Kidney epithelial cell (primary cell): Measurements from ENCODE around the gene SLC35E3. TPM values are rescaled to one million over a fixed set of nuclear protein-coding genes. Genes with fewer than 3 reads are reported as not detected.

ENCODE experiments used
- DNase-seq: peaks from one replicate; pipeline ENCODE4 v3.0.0-alpha.2; 2010; ENCODE audit warnings: low read depth
- H3K27me3 ChIP-seq: 2 replicates; pipeline ENCODE4 v1.6.0; 2011; ENCODE audit warnings: low read length; ENCODE audit not compliant: control insufficient read depth, insufficient read depth
- H3K36me3 ChIP-seq: 2 replicates; pipeline ENCODE4 v1.5.1; 2011; ENCODE audit warnings: low read length; ENCODE audit not compliant: control insufficient read depth, insufficient read depth
- H3K4me3 ChIP-seq: 2 replicates; pipeline ENCODE4 v1.5.1; 2011; ENCODE audit warnings: low read depth, mild to moderate bottlenecking, control low read depth, low read length
- total RNA-seq: library from RNA; depleted of rRNA; stranded (reverse); fragments of >200 nt; gene quantifications from 2 replicates; pipeline ENCODE4 v1.2.3, GENCODE V29; 2015
- TF ChIP-seq, protein P1 (sequence below): IDR thresholded peaks from 2 replicates; pipeline ENCODE4 v1.5.1; 2011; ENCODE audit warnings: mild to moderate bottlenecking, moderate library complexity, low read length, control low read depth, inconsistent platforms; ENCODE audit not compliant: insufficient read depth, poor library complexity, severe bottlenecking

SLC35E3 gene
- 4.3 and 11.4 TPM in 2 replicates for total RNA-seq

DNA sequence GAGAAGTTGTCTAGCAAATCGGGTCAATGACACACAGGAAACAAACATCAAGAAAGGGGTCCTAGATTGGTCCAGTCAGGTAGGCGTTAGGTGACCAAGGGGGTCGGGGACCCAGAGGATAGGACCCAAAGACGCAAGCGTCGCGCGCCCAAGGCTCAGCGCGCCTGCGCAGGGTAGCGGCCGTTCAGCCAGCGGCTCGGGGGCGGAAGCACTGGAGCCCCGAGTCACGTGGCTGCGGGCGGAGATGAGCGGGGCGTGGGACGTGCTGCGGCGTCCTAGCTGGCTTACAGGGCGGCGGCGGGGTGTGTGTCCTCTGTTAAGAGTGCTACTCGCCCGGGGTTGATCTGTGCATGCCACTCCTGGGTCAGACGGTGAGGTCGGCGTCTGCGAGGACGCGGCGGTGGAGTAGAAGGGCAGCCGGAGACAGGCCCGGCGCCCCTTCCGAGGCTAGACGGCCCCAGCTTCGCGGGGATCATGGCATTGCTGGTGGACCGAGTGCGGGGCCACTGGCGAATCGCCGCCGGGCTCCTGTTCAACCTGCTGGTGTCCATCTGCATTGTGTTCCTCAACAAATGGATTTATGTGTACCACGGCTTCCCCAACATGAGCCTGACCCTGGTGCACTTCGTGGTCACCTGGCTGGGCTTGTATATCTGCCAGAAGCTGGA, at the start of gene SLC35E3:
Gene SLC35E3, plus strand, starts transcription at position 273 of the 668 bp plus-strand sequence. Its CDS starts 202 bp downstream, at position 475.
- no peaks in the 10 kb centered on the region for H3K36me3 ChIP-seq
- H3K4me3 ChIP-seq = peak within 1 kb of the TSS; percentile 92
- TF ChIP-seq, protein P1, sequence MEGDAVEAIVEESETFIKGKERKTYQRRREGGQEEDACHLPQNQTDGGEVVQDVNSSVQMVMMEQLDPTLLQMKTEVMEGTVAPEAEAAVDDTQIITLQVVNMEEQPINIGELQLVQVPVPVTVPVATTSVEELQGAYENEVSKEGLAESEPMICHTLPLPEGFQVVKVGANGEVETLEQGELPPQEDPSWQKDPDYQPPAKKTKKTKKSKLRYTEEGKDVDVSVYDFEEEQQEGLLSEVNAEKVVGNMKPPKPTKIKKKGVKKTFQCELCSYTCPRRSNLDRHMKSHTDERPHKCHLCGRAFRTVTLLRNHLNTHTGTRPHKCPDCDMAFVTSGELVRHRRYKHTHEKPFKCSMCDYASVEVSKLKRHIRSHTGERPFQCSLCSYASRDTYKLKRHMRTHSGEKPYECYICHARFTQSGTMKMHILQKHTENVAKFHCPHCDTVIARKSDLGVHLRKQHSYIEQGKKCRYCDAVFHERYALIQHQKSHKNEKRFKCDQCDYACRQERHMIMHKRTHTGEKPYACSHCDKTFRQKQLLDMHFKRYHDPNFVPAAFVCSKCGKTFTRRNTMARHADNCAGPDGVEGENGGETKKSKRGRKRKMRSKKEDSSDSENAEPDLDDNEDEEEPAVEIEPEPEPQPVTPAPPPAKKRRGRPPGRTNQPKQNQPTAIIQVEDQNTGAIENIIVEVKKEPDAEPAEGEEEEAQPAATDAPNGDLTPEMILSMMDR = no peak
- no peaks in the 10 kb centered on the region for H3K27me3 ChIP-seq
- peak; percentile 60 for DNase-seq

DNA sequence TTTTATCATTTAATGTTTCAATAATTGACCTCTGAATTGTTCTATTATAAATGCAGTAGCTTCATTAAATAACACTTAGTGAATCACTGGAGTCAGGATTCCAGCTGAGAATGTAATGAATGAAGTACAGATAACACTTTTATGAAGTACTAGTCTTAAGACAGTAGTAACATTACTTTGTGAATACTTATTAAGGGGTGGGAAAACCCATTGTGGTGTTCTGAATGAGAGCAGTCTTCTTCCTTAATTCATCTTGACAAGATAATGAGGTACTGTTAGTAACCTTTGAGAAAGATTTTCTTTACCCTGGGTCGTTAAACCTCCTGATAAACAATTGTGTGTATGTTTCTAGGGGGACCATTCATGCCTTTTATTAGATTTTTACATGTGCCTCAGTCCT, 46.5 kb upstream of the SLC35E3 start:
- H3K27me3 ChIP-seq = no peaks in the 10 kb centered on the region
- no peak for DNase-seq
- TF ChIP-seq, protein P1 = no peak
- no peaks in the 10 kb centered on the region for H3K36me3 ChIP-seq
- no peak overlapping the region for H3K4me3 ChIP-seq

DNA sequence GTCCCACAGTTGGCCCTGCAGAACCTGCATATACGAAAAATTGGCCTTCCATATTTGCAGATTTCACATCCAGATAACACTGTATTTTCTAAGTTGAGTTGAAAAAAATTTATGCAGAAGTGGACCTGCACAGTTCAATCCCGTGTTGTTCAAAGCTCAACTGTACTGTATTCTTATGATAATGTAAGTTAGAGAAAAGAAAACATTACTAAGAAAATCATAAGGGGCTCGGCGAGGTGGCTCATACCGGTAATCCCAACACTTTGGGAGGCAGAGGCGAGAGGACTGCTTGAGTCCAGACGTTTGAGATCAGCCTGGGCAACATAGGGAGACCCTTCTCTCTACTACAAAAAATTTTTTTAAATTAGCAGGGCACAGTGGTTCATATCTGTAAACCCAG, 18.2 kb upstream of the SLC35E3 start:
- TF ChIP-seq, protein P1 = no peak
- Histone ChIP-seq H3K36me3 (no peaks in the 10 kb centered on the region), H3K4me3 (no peak overlapping the region), H3K27me3 (no peaks in the 10 kb centered on the region)
- no peak for DNase-seq

DNA sequence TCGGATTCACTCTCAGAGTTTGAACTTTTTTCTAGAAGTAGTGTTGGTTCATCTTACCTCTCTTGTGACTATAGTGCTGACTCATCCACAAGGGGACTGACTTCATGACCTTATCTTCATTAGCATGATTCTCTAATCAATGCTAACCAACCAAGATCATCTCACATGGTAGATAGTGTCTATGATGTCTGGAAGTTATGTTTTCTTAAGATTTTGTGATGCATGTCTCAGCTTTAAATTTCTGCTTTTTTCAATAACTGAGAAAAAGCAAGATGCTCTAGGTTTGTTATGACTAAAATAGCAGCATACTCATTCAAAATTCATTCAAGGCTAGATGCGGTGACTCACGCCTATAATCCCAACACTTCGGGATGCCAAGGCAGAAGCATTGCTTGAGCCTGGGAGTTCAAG, 12.3 kb upstream of the SLC35E3 start:
- TF ChIP-seq, protein P1 = no peak
- DNase-seq = no peak
- no peak overlapping the region for H3K4me3 ChIP-seq
- H3K27me3 ChIP-seq = no peaks in the 10 kb centered on the region
- H3K36me3 ChIP-seq = no peaks in the 10 kb centered on the region

DNA sequence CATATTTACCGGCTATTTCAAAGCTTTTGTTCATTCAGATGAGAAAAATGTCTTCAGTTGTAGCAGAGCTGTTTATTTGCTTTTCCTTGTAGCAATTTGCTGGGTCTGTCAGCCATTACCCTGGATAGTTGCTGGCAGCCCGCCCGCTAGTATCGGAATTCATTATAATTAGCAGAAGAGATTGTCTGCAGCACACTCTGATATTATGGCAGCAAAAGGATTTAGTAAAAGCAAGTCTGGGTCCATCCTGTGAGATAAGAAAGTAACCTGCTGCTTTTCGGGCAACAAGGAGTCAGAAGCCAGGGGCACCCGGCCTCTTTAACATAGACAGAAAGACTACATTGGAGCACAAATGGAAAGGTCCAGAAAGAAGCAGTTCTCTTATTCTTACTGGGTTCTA, 6.1 kb upstream of the SLC35E3 start:
- no peak overlapping the region for H3K4me3 ChIP-seq
- no peaks in the 10 kb centered on the region for H3K36me3 ChIP-seq
- TF ChIP-seq, protein P1 = no peak

DNA sequence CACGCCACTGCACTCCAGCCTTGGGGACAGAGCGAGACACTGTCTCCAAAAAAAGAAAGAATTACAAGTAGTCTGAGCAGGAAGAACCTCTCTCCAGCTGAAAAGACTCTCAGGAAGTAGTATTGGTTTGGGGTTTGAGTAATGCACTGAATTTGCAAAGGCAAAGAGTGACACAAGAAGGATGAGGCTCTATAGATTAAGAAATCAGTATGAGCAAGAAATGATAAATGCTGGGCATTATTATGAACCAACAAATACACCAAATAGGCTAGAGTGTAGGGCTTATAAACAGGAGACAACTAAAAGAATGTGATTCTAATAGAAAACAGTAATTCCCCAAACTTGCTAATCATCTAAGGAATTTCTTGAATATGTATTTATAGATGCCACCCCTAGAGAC, 2.6 kb upstream of the SLC35E3 start:
- TF ChIP-seq, protein P1 = no peak
- no peak for DNase-seq
- no peak overlapping the region for H3K4me3 ChIP-seq

More for the DNA sequence above, 6.1 kb upstream of the SLC35E3 start:
- H3K27me3 ChIP-seq = no peaks in the 10 kb centered on the region
- no peak for DNase-seq

More for the DNA sequence above, 2.6 kb upstream of the SLC35E3 start:
- no peaks in the 10 kb centered on the region for H3K36me3 ChIP-seq
- H3K27me3 ChIP-seq = no peaks in the 10 kb centered on the region
